CD4-positive, CD25-positive, alpha-beta regulatory T cell (primary cell): ENCODE results near the gene SUPT20HL1. TPM values are rescaled to one million over a fixed set of nuclear protein-coding genes. Genes with fewer than 3 reads are reported as not detected.

Experiments used
- ATAC-seq, 2 donors: fragments of 150-1000 bp; cut with Tn5 transposase; one replicate each; pipeline ENCODE4 v1.10.0; 2021; ENCODE audit warnings: low read depth in 2 of 2, moderate number of reproducible peaks in 2 of 2, moderate library complexity in 1 of 2
- DNase-seq, 3 donors: peaks; one replicate each; pipeline versions ENCODE4 v3.0.0 to v3.0.0-alpha.2; 2012 to 2022; ENCODE audit warnings: mixed read lengths in 1 of 3
- H3K27ac ChIP-seq: one replicate; pipeline ENCODE4 v1.7.0; 2013; ENCODE audit warnings: mild to moderate bottlenecking, low read length; ENCODE audit not compliant: insufficient read depth, poor library complexity, severe bottlenecking
- H3K27me3 ChIP-seq: one replicate; pipeline ENCODE4 v1.7.0; 2013; ENCODE audit warnings: low read length; ENCODE audit not compliant: control insufficient read depth, insufficient read depth
- H3K36me3 ChIP-seq: one replicate; pipeline ENCODE4 v1.7.0; 2013; ENCODE audit warnings: mild to moderate bottlenecking, low read length, moderate library complexity; ENCODE audit not compliant: control insufficient read depth, insufficient read depth
- H3K4me1 ChIP-seq: 2 replicates; pipeline ENCODE4 v1.7.0; 2013; ENCODE audit warnings: mild to moderate bottlenecking, low read length; ENCODE audit not compliant: insufficient read depth, control insufficient read depth, poor library complexity, severe bottlenecking
- H3K4me3 ChIP-seq: one replicate; pipeline ENCODE4 v1.7.0; 2013; ENCODE audit warnings: low read depth, mild to moderate bottlenecking, low read length, moderate library complexity
- H3K9me3 ChIP-seq, 2 experiments: 1 replicate in 1 of 2; 2 replicates in 1 of 2; pipeline ENCODE4 v1.7.0; 2013; ENCODE audit warnings: low read length in 2 of 2, mild to moderate bottlenecking in 1 of 2, moderate library complexity in 1 of 2; ENCODE audit not compliant: control insufficient read depth in 2 of 2
- H3K27ac Mint-ChIP-seq, 3 donors: one replicate each; pipeline ENCODE4 v1.8.0; 2020 to 2022; ENCODE audit warnings: mild to moderate bottlenecking in 3 of 3, mixed read lengths in 3 of 3, moderate library complexity in 2 of 3
- H3K27me3 Mint-ChIP-seq: one replicate; pipeline ENCODE4 v1.8.0; 2022; ENCODE audit warnings: mild to moderate bottlenecking, mixed read lengths
- H3K36me3 Mint-ChIP-seq: one replicate; pipeline ENCODE4 v1.8.0; 2020; ENCODE audit warnings: mixed read lengths
- H3K4me1 Mint-ChIP-seq, 4 donors: one replicate each; pipeline ENCODE4 v1.8.0; 2020 to 2022; ENCODE audit warnings: mixed read lengths in 4 of 4, mild to moderate bottlenecking in 1 of 4
- H3K4me3 Mint-ChIP-seq, 4 donors: one replicate each; pipeline ENCODE4 v1.8.0; 2020 to 2022; ENCODE audit warnings: mild to moderate bottlenecking in 4 of 4, mixed read lengths in 4 of 4, moderate library complexity in 3 of 4
- H3K9me3 Mint-ChIP-seq, 7 donors: one replicate each; pipeline ENCODE4 v1.8.0; 2020 to 2022; ENCODE audit warnings: mixed read lengths in 7 of 7, mild to moderate bottlenecking in 3 of 7, moderate library complexity in 2 of 7
- polyA plus RNA-seq, 4 donors: library from polyadenylated mRNA; unstranded; fragments of 300-500 nt; fragmentation: Illumina TruSeq; gene quantifications; one replicate each; pipeline ENCODE4 v1.2.3, GENCODE V29; 2021
- total RNA-seq: library from RNA; stranded (reverse); gene quantifications from one replicate; pipeline ENCODE4 v1.2.3, GENCODE V29; 2022

SUPT20HL1 gene
- total and polyA plus RNA-seq, 5 donors from 2014 or later, result not detected

GRCh38 chrX:24391389-24391788, 30.9 kb downstream of the SUPT20HL1 start:
- H3K9me3 ChIP-seq, result no peaks in the 10 kb centered on the region
- no peaks in the 10 kb centered on the region for H3K36me3 Mint-ChIP-seq
- peaks cover 27% of the 10 kb centered on the region for H3K27me3 Mint-ChIP-seq
- H3K4me3 Mint-ChIP-seq, result no peak overlapping the region
- peaks cover 0 to 2% (median 0%) of the 10 kb centered on the region in 7 donors for H3K9me3 Mint-ChIP-seq
- no peak overlapping the region for H3K4me3 ChIP-seq
- peaks cover 5% of the 10 kb centered on the region for H3K27me3 ChIP-seq
- H3K27ac ChIP-seq, result no peak overlapping the region
- DNase-seq (no peak), ATAC-seq (no peak)
- H3K4me1 Mint-ChIP-seq, result peaks cover 0 to 2% (median 0%) of the 10 kb centered on the region in 4 donors
- no peak overlapping the region for H3K27ac Mint-ChIP-seq
- no peaks in the 10 kb centered on the region for H3K36me3 ChIP-seq
- no peaks in the 10 kb centered on the region for H3K4me1 ChIP-seq

DNA sequence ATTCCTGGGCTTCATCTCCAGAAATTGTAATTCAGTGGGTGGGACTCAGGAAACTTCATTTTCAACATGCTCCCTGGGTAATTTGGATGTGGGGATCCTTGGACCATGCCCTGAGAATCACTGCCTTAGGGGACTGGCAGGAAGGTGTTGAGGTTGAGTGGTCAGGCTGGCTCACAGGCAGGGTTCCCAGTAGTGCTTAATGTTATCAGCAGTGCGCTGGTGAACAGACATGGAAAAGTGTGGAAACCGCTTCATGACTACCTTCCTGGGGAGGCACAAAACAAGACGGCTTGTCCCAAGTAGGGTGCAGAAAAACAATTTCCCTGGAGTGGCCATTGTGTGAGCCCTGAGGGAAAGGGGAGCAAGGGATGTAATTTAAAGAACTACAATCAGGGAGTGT, 31.4 kb downstream of the SUPT20HL1 start:
- ATAC-seq, result no peak
- Mint-ChIP-seq H3K4me3 (no peak overlapping the region), H3K4me1 (peaks cover 0 to 2% (median 0%) of the 10 kb centered on the region in 4 donors), H3K36me3 (no peaks in the 10 kb centered on the region), H3K27me3 (peaks cover 27% of the 10 kb centered on the region), H3K27ac (no peak overlapping the region), H3K9me3 (peaks cover 0 to 2% (median 0%) of the 10 kb centered on the region in 7 donors)
- no peaks in the 10 kb centered on the region for H3K36me3 ChIP-seq
- no peak for DNase-seq
- H3K9me3 ChIP-seq, result no peaks in the 10 kb centered on the region
- H3K4me1 ChIP-seq, result no peaks in the 10 kb centered on the region
- H3K27ac ChIP-seq, result no peak overlapping the region
- H3K4me3 ChIP-seq, result no peak overlapping the region
- peaks cover 5% of the 10 kb centered on the region for H3K27me3 ChIP-seq

- ATAC-seq (no peak), DNase-seq (no peak)
- no peaks in the 10 kb centered on the region for H3K9me3 ChIP-seq
- H3K9me3 Mint-ChIP-seq, result peaks cover 0 to 2% (median 0%) of the 10 kb centered on the region in 7 donors
- no peaks in the 10 kb centered on the region for H3K36me3 ChIP-seq
- no peak overlapping the region for H3K4me3 Mint-ChIP-seq
- no peaks in the 10 kb centered on the region for H3K36me3 Mint-ChIP-seq
- peaks cover 27% of the 10 kb centered on the region for H3K27me3 Mint-ChIP-seq
- no peak overlapping the region for H3K4me3 ChIP-seq
- H3K27ac ChIP-seq, result no peak overlapping the region
- H3K27me3 ChIP-seq, result peaks cover 5% of the 10 kb centered on the region
- H3K27ac Mint-ChIP-seq, result no peak overlapping the region
- H3K4me1 ChIP-seq, result no peaks in the 10 kb centered on the region
- H3K4me1 Mint-ChIP-seq, result peaks cover 0 to 2% (median 0%) of the 10 kb centered on the region in 4 donors
Measured at GRCh38 chrX:24392709-24393108, 32.3 kb downstream of the SUPT20HL1 start.

DNA sequence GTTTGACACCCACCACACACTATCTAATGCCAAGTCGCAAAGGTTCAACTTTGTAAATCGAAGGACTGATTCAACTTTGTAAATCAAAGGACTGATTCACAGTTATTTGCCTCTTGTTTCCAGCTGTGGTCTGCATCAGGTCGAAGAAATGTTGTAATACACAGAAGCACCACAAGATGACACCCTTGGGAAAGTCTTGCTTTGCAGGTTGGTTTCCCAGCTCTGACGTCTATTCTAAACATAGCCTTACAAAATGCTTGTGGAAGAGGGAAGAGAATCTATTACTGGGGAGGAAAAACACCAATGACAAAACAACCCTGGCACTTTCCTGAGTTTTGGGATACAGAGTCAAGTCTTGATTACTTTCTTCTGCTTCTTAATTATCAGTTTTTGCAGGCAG, 35.3 kb downstream of the SUPT20HL1 start:
- H3K4me1 ChIP-seq, result no peaks in the 10 kb centered on the region
- peaks cover 0 to 2% (median 0%) of the 10 kb centered on the region in 4 donors for H3K4me1 Mint-ChIP-seq
- no peaks in the 10 kb centered on the region for H3K36me3 ChIP-seq
- peak; percentile 26 to 67 (median 58) for DNase-seq
- H3K36me3 Mint-ChIP-seq, result no peaks in the 10 kb centered on the region
- H3K9me3 Mint-ChIP-seq, result peaks cover 0 to 2% (median 0%) of the 10 kb centered on the region in 7 donors
- H3K4me3 Mint-ChIP-seq, result no peak overlapping the region
- H3K4me3 ChIP-seq, result no peak overlapping the region
- H3K27me3 ChIP-seq, result peaks cover 2% of the 10 kb centered on the region
- peak overlapping the region in 1 of 3 donors; percentile 68 for H3K27ac Mint-ChIP-seq
- no peaks in the 10 kb centered on the region for H3K9me3 ChIP-seq
- no peak overlapping the region for H3K27ac ChIP-seq
- H3K27me3 Mint-ChIP-seq, result peaks cover 23% of the 10 kb centered on the region
- ATAC-seq, result peak; percentile 64 to 67

GRCh38 chrX:24396236-24396930, 35.9 kb downstream of the SUPT20HL1 start:
- H3K27ac ChIP-seq, result no peak overlapping the region

GRCh38 chrX:24396931-24397279, 36.5 kb downstream of the SUPT20HL1 start:
- Histone ChIP-seq H3K9me3 (no peaks in the 10 kb centered on the region), H3K36me3 (no peaks in the 10 kb centered on the region), H3K27ac (no peak overlapping the region), H3K4me1 (no peaks in the 10 kb centered on the region), H3K27me3 (peaks cover 2% of the 10 kb centered on the region), H3K4me3 (no peak overlapping the region)
- no peak overlapping the region for H3K4me3 Mint-ChIP-seq
- DNase-seq, result no peak
- H3K27ac Mint-ChIP-seq, result peak overlapping the region in 1 of 3 donors; percentile 0
- H3K36me3 Mint-ChIP-seq, result no peaks in the 10 kb centered on the region
- no peaks in the 10 kb centered on the region for H3K9me3 Mint-ChIP-seq
- ATAC-seq, result no peak
- peaks cover 0 to 2% (median 0%) of the 10 kb centered on the region in 4 donors for H3K4me1 Mint-ChIP-seq
- peaks cover 14% of the 10 kb centered on the region for H3K27me3 Mint-ChIP-seq

More at GRCh38 chrX:24396236-24396930, 35.9 kb downstream of the SUPT20HL1 start:
- Mint-ChIP-seq H3K9me3 (no peaks in the 10 kb centered on the region), H3K27me3 (peaks cover 18% of the 10 kb centered on the region), H3K4me1 (peaks cover 0 to 2% (median 0%) of the 10 kb centered on the region in 4 donors), H3K27ac (peak overlapping the region in 1 of 3 donors; percentile 68), H3K36me3 (no peaks in the 10 kb centered on the region), H3K4me3 (no peak overlapping the region)
- no peaks in the 10 kb centered on the region for H3K36me3 ChIP-seq
- H3K9me3 ChIP-seq, result no peaks in the 10 kb centered on the region
- no peak overlapping the region for H3K4me3 ChIP-seq
- ATAC-seq (no peak), DNase-seq (no peak)
- no peaks in the 10 kb centered on the region for H3K4me1 ChIP-seq
- H3K27me3 ChIP-seq, result peaks cover 2% of the 10 kb centered on the region

DNA sequence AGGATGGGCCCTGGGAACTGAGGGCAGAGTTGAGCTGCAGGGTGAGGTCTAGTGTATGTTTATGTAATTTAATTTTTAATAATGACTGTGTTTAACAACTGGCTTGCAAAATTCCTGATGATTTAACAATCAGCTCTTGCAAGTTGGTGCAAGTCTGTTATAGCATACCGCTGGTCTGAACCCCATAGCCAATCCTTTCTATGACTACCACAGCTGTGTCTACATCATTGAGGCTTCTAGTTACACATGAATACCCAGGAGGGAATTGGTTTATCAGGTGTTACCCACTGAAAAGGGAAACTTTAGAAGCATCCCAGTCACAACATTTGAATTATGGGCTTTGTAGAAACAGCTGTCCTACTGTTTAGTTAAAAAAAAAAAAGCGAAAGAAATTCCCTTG, 38.3 kb downstream of the SUPT20HL1 start:
- Mint-ChIP-seq H3K9me3 (no peaks in the 10 kb centered on the region), H3K27me3 (peaks cover 11% of the 10 kb centered on the region), H3K4me1 (peaks cover 0 to 3% (median 0%) of the 10 kb centered on the region in 4 donors), H3K36me3 (no peaks in the 10 kb centered on the region), H3K27ac (no peak overlapping the region), H3K4me3 (no peak overlapping the region)
- Histone ChIP-seq H3K4me3 (no peak overlapping the region), H3K36me3 (no peaks in the 10 kb centered on the region), H3K4me1 (no peaks in the 10 kb centered on the region), H3K9me3 (no peaks in the 10 kb centered on the region), H3K27me3 (peaks cover 2% of the 10 kb centered on the region), H3K27ac (no peak overlapping the region)
- DNase-seq, result no peak
- ATAC-seq, result no peak

DNA sequence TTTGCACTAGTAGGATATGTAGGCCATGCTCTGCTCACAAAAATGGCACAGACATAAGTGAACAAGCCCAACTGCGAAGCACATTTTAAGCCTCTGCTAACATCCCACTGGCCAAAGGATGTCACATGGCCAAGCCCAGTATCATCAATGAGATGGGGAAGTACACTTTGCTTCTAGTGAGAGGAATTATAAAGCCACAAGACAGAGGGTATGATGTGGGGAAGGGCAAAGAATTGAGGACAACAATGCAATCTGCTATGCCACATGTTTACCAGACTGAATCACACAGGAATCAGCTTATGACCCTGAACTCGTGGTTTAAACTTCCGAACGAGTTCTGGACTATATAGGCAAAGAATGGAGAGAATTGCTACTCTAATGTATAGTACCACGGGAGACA, 39.1 kb downstream of the SUPT20HL1 start:
- peak overlapping the region in 1 of 3 donors; percentile 15 for H3K27ac Mint-ChIP-seq
- no peak overlapping the region for H3K4me3 Mint-ChIP-seq
- H3K9me3 Mint-ChIP-seq, result peaks cover 0 to 1% (median 0%) of the 10 kb centered on the region in 7 donors
- no peaks in the 10 kb centered on the region for H3K36me3 Mint-ChIP-seq
- DNase-seq, result no peak
- no peak for ATAC-seq
- H3K36me3 ChIP-seq, result no peaks in the 10 kb centered on the region
- H3K4me1 Mint-ChIP-seq, result peaks cover 0 to 4% (median 0%) of the 10 kb centered on the region in 4 donors
- no peak overlapping the region for H3K27ac ChIP-seq
- no peaks in the 10 kb centered on the region for H3K27me3 ChIP-seq
- no peak overlapping the region for H3K4me3 ChIP-seq
- peaks cover 7% of the 10 kb centered on the region for H3K27me3 Mint-ChIP-seq
- no peaks in the 10 kb centered on the region for H3K9me3 ChIP-seq
- H3K4me1 ChIP-seq, result no peaks in the 10 kb centered on the region
